Esophagus squamous epithelium (tissue), 5 donors: ENCODE results near the gene GPC6. TPM values are rescaled to one million over a fixed set of nuclear protein-coding genes. Genes with fewer than 3 reads are reported as not detected.
"Not testable (repeated sequence)": the region's sequence is repeated elsewhere in the genome, so short reads cannot be mapped to it uniquely, and the experiment has no call there.

Experiments used
- DNase-seq: peaks from one replicate; lab custom pipeline; 2025; lab: John Stamatoyannopoulos, UW
- H3K27ac ChIP-seq, 4 donors: fragments of 200-600 bp; sonication (generic); one replicate each; pipeline ENCODE4 v1.5.1; 2016 to 2019; ENCODE audit warnings: mild to moderate bottlenecking in 1 of 4
- H3K27me3 ChIP-seq, 4 donors: fragments of 200-600 bp; sonication (generic); 1 replicate in 3 of 4; 2 replicates in 1 of 4; pipeline versions ENCODE4 v1.5.1 to v1.6.0; 2017 to 2021; ENCODE audit warnings: antibody characterized with exemption in 1 of 4
- H3K36me3 ChIP-seq, 3 donors: fragments of 200-600 bp; sonication (generic); one replicate each; pipeline ENCODE4 v1.5.1; 2016 to 2019
- H3K4me1 ChIP-seq, 3 donors: fragments of 200-600 bp; sonication (generic); one replicate each; pipeline ENCODE4 v1.5.1; 2017 to 2019
- H3K4me3 ChIP-seq, 4 donors: fragments of 200-600 bp; sonication (generic); 1 replicate in 3 of 4; 2 replicates in 1 of 4; pipeline ENCODE4 v1.5.1; 2016 to 2019; ENCODE audit warnings: mild to moderate bottlenecking in 2 of 4, moderate library complexity in 1 of 4
- H3K9me3 ChIP-seq, 3 donors: fragments of 200-600 bp; sonication (generic); one replicate each; pipeline ENCODE4 v1.5.1; 2016 to 2019
- POLR2A ChIP-seq, 4 donors: fragments of 450-650 bp; IDR thresholded peaks; one replicate each; pipeline ENCODE4 v1.6.1; 2017; ENCODE audit warnings: antibody characterized with exemption in 4 of 4, mild to moderate bottlenecking in 4 of 4, moderate library complexity in 3 of 4
- WGBS, 2 donors: methylation state at CpG; one replicate each; pipeline ENCODE4 v1.1.5; 2018; 5-methylcytosine and 5-hydroxymethylcytosine counted together
- intact Hi-C: fragments of 100-400 bp; cut with DNase I; formaldehyde crosslinking; loops from one replicate; pipeline ENCODE4 v1.15.0; 2022
- total RNA-seq, 4 donors: library from RNA; depleted of rRNA; stranded (reverse); fragments of >200 nt; gene quantifications; one replicate each; pipeline ENCODE4 v1.1.0, GENCODE V29; 2016
- TF ChIP-seq, protein P1 (sequence below), 6 experiments: fragments of 450-650 bp in 4 of 6; fragments of 200-600 bp in 2 of 6; sonication (generic) in 2 of 6; IDR thresholded peaks; one replicate each; pipeline ENCODE4 v1.5.1; 2016 to 2019; ENCODE audit warnings: antibody characterized with exemption in 6 of 6, mild to moderate bottlenecking in 4 of 6, moderate library complexity in 4 of 6
- donor health status: DM: yes; HTN: yes; CAD: no.

Gene GPC6
- total RNA-seq, 4 donors from 2014 or later: 0.57 to 8.6 (median 2.6) TPM

DNA sequence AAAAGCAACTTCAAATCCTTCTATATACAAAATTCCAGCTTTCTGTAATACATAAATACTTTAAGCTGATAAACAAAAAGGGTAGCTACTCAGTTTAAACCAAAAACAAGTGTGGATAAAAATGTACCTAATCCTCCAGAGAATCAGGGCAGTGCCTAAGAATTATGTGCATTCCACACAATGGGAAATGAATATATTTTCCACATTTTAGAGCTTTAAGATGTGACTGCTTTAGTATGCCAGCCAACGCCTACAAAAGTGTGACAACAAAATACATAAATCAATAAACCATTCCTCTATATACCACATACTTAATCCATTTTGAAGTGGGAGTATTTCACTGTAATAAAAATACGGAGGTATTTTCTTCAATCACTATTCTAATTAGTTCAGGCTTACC, 977.6 kb downstream of the GPC6 start:
- Histone ChIP-seq H3K27ac (no peak overlapping the region), H3K36me3 (no peaks in the 10 kb centered on the region), H3K9me3 (no peaks in the 10 kb centered on the region), H3K4me3 (no peak overlapping the region), H3K27me3 (no peaks in the 10 kb centered on the region), H3K4me1 (peaks cover 0 to 14% (median 0%) of the 10 kb centered on the region in 3 donors)
- TF ChIP-seq POLR2A (IDR thresholded peaks at IDR 0.05): no peak
- TF ChIP-seq, protein P1, sequence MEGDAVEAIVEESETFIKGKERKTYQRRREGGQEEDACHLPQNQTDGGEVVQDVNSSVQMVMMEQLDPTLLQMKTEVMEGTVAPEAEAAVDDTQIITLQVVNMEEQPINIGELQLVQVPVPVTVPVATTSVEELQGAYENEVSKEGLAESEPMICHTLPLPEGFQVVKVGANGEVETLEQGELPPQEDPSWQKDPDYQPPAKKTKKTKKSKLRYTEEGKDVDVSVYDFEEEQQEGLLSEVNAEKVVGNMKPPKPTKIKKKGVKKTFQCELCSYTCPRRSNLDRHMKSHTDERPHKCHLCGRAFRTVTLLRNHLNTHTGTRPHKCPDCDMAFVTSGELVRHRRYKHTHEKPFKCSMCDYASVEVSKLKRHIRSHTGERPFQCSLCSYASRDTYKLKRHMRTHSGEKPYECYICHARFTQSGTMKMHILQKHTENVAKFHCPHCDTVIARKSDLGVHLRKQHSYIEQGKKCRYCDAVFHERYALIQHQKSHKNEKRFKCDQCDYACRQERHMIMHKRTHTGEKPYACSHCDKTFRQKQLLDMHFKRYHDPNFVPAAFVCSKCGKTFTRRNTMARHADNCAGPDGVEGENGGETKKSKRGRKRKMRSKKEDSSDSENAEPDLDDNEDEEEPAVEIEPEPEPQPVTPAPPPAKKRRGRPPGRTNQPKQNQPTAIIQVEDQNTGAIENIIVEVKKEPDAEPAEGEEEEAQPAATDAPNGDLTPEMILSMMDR (IDR thresholded peaks at IDR 0.05): no peak
- intact Hi-C loops: no loop called here
- 74 to 77% methylated on average over 2 of the region's 2 CpGs for WGBS, 2 donors
- no peak for DNase-seq

DNA sequence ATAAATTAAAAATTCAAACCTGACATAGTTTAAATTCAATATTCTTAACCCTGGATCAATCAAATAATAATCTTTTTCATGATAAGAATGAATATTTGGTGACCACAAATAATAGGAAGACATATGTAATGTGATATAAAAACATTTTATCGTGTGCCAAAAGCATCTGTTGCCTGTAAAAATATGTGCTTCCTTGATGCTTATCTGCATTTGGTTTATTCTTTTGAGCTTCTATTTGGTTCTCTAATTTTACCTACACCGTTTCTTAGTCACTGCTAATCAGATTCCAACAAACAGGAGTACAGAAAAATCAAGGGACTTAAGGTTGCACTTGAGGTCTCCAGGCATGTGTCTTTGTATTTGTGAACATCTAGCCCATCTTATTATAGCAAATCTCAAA, 978.3 kb downstream of the GPC6 start:
- H3K27me3 ChIP-seq: no peaks in the 10 kb centered on the region
- 52 to 57% methylated on average over 2 of the region's 2 CpGs for WGBS, 2 donors
- DNase-seq: no peak
- no peaks in the 10 kb centered on the region for H3K36me3 ChIP-seq
- H3K9me3 ChIP-seq: no peaks in the 10 kb centered on the region
- TF ChIP-seq POLR2A (IDR thresholded peaks at IDR 0.05): no peak
- TF ChIP-seq, protein P1 (IDR thresholded peaks at IDR 0.05): no peak
- intact Hi-C loops: no loop called here
- H3K27ac ChIP-seq: no peak overlapping the region
- no peak overlapping the region for H3K4me3 ChIP-seq
- peaks cover 0 to 7% (median 0%) of the 10 kb centered on the region in 3 donors for H3K4me1 ChIP-seq

DNA sequence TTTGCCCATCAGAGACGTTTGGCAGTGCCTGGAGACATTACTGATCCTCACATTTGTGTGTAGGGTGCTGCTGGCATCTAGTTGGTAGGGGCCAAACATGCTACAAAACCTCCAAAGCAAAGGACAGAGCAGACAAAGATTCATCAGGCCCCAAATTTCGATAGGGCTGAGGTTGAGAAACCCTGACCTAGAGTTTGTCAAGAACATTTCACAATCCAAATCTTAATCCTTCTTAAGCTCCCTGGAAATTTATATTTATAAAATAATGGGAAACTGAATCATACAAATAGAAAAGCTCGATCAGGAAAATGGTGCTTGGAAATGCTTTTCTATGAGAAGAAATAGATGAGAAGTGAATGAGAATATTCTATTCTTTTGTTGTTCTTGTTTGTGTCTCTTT, 979.3 kb downstream of the GPC6 start:
- Histone ChIP-seq H3K4me3 (no peak overlapping the region), H3K9me3 (no peaks in the 10 kb centered on the region), H3K27me3 (no peaks in the 10 kb centered on the region), H3K27ac (no peak overlapping the region), H3K36me3 (no peaks in the 10 kb centered on the region), H3K4me1 (peaks cover 0 to 7% (median 0%) of the 10 kb centered on the region in 3 donors)
- TF ChIP-seq, protein P1 (IDR thresholded peaks at IDR 0.05): no peak
- no peak for TF ChIP-seq POLR2A (IDR thresholded peaks at IDR 0.05)
- intact Hi-C loops: no loop called here
- 26 to 27% methylated on average over 3 of the region's 3 CpGs for WGBS, 2 donors
- no peak for DNase-seq

DNA sequence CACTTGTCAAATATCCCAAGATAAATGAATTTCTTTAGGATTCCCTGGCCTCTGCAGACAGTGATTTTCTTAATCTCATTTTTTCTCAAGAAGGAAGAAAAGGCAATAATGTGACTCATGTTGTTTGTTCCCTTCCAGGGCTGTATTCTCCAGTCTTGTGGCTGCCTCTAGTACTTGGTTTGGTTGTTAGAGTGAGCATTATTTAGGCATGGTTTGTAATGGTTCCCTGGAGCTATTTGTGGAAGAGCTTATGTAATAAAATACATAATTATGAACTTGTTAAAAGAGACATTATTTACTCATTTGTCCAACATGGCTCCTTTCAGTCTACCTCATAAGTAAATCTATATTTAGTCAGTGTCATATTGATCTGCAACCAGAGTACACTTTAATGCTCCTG, 982.5 kb downstream of the GPC6 start:
- Histone ChIP-seq H3K9me3 (no peaks in the 10 kb centered on the region), H3K27ac (no peak overlapping the region), H3K4me1 (peaks cover 0 to 7% (median 0%) of the 10 kb centered on the region in 3 donors), H3K4me3 (no peak overlapping the region), H3K36me3 (no peaks in the 10 kb centered on the region), H3K27me3 (no peaks in the 10 kb centered on the region)
- intact Hi-C loops: no loop called here
- DNase-seq: no peak
- no peak for TF ChIP-seq POLR2A (IDR thresholded peaks at IDR 0.05)
- TF ChIP-seq, protein P1 (IDR thresholded peaks at IDR 0.05): no peak

DNA sequence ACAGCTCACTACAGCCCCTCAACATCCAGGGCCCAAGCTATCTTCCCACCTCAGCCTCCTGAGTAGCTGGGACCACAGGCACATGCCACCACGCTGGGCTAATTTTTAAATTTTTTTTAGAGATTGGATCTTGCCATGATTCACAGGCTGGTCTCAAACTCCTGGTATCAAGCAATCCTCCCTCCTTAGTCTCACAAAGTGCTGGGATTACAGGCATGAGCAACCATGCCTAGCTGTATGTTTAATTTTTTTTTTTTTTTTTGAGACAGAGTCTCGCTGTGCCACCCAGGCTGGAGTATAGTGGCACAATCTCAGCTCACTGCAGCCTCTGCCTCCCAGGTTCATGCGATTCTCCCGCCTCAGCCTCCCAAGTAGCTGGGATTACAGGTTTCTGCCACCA, 983.3 kb downstream of the GPC6 start:
- H3K9me3 ChIP-seq, H3K4me1 ChIP-seq, H3K36me3 ChIP-seq, H3K27me3 ChIP-seq, DNase-seq, H3K27ac ChIP-seq, H3K4me3 ChIP-seq, intact Hi-C loops: not testable (repeated sequence)
- WGBS, 2 donors: 81 to 89% methylated on average over 1 to 4 of the region's 4 CpGs

DNA sequence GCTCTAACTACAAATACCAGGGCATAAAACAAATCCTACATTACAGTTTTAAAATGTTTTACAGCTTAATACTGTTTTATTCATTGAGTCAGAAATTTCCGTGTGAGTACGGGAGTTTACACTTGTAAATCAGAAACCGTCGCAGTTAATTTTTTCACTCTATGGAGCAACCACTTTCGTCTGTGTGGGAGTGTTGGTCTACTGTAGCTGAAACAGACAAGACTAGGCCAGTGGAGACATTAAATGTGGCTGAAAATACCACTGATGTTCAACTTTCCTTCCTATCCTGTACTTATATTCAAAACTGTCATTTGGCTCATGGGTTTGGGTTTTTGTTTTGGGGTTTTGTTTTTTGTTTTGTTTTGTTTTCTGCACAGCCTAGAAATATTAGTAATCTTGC, 984.2 kb downstream of the GPC6 start:
- peaks cover 0 to 7% (median 0%) of the 10 kb centered on the region in 3 donors for H3K4me1 ChIP-seq
- H3K4me3 ChIP-seq: no peak overlapping the region
- no peaks in the 10 kb centered on the region for H3K36me3 ChIP-seq
- intact Hi-C loops: no loop called here
- TF ChIP-seq, protein P1 (IDR thresholded peaks at IDR 0.05): no peak
- TF ChIP-seq POLR2A (IDR thresholded peaks at IDR 0.05): no peak
- WGBS, 2 donors: 54 to 63% methylated on average over 5 of the region's 5 CpGs
- H3K9me3 ChIP-seq: no peaks in the 10 kb centered on the region
- no peak overlapping the region for H3K27ac ChIP-seq
- no peak for DNase-seq
- no peaks in the 10 kb centered on the region for H3K27me3 ChIP-seq
